GM21737 (cell line): ENCODE measurements around the gene TELO2.

ENCODE experiments used
- ATAC-seq: cut with Tn5 transposase; IDR thresholded peaks from one replicate; pipeline ENCODE4 v1.9.1; 2021; ENCODE audit warnings: mild to moderate bottlenecking, moderate library complexity; ENCODE audit not compliant: unreplicated experiment

Gene TELO2

DNA sequence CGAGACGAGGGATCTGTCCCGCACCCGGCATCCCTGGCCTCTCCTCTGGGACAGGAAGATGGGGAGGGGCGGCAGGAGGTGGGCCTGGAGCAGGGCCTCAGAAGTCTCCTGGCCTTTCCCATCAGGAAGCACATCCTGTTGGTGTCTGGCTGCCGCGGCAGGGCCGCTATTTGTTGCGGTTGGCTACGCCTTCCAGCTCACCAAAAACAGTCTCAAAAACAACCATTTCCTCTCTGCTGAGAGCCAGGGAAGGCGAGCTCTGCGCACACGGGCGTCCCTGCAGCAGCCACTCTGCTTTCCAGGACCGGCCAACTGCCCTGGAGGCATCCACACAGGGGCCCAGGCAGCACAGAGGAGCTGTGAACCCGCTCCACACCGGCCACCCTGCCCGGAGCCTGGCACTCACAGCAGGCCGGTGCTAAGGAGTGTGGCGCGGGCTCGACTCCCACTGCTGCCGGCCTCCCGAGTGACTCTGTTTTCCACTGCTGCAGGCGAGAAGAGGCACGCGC lies 40.3 kb downstream of the TELO2 start, which contains the start of gene TMEM204:
Gene TMEM204, plus strand, starts transcription at position 224 of the 509 bp plus-strand sequence. CDS start 610 bp downstream, outside the sequence.
- no peak for ATAC-seq

DNA sequence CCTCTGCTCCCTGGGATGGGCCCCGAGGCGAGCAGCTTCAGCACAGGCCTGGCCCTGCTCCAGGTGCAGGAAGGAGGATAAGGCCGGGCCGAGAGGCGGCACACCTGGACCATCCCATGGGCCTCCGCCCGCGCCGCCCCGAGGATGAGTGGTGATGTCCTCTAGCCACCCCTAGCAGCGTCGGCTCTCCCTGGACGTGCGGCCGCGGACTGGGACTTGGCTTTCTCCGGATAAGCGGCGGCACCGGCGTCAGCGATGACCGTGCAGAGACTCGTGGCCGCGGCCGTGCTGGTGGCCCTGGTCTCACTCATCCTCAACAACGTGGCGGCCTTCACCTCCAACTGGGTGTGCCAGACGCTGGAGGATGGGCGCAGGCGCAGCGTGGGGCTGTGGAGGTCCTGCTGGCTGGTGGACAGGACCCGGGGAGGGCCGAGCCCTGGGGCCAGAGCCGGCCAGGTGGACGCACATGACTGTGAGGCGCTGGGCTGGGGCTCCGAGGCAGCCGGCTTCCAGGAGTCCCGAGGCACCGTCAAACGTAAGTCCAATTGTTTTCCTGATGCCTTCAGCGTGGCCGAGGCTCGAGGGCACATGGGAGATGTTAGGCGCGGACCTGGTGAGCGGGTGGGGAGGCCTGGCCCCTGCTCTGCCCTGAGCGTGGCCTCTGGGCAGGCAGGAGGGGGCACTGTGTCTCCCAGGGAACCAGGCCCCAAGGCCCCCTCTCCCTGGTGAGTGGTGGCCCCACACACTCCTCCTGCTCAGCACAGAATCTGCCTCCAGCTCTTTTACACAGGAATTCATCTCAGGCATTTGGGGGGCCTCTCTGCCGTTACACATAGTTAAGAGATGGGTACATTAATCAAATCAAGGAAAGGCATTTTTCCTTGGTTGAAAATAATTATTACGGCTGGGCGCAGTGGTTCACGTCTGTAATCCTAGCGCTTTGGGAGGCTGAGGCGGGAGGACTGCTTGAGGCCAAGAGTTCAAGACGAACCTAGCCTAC lies 41.2 kb downstream of the TELO2 start:
- no peak for ATAC-seq

- no peak for ATAC-seq
Observed at GRCh38 chr16:1535391-1536291, 42.5 kb downstream of the TELO2 start.

DNA sequence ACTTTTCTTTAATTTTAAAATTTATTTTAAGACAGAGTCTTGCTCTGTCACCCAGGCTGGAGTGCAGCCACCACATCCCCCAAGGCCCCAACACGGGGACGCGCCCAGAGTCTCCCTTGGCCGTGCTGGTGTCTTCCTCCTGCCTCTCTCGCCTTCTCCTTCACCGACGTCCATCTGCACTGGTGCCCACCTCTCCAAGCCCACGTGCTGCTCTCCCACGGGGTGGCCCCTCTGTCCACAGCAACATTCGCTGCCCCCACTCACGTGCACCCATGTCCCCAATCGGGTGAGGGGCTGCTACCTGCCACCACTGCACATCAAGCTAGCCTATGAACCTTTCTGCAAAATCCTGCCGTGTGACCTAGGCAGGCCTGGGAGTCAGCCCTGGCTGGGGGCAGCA lies 43.4 kb downstream of the TELO2 start:
- ATAC-seq = no peak

DNA sequence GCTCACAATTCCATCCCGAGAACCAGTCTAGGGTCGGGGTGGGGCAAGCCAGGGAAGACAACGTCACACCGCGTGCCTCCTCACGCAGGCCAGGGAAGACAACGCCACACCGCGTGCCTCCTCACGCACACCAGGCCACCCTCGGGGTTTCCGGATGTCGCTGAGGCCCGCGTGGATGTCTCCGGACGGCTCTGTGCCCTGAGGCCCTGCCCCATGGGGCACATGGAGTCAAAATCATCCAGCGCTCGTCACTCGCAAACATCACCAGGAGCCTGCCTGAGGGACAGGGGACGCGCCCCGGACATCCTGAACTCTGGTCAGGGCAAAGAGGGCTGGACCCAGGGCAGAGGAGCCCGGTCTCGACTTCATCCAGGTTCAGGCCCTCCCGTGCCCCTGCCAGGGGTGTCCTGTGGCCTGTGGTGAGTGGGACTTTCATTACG lies 44.0 kb downstream of the TELO2 start:
- ATAC-seq = no peak

GRCh38 chr16:1537763-1538289 lies 44.7 kb downstream of the TELO2 start:
- no peak for ATAC-seq

- ATAC-seq = no peak
Observed at GRCh38 chr16:1538804-1539520, 45.8 kb downstream of the TELO2 start.

- ATAC-seq = no peak
Observed at GRCh38 chr16:1539720-1540555, 46.8 kb downstream of the TELO2 start.

GRCh38 chr16:1540556-1540855 lies 47.3 kb downstream of the TELO2 start:
- ATAC-seq = no peak

GRCh38 chr16:1541293-1542165 lies 48.4 kb downstream of the TELO2 start:
- ATAC-seq = no peak

GRCh38 chr16:1542166-1542500 lies 49.0 kb downstream of the TELO2 start:
- ATAC-seq = no peak

DNA sequence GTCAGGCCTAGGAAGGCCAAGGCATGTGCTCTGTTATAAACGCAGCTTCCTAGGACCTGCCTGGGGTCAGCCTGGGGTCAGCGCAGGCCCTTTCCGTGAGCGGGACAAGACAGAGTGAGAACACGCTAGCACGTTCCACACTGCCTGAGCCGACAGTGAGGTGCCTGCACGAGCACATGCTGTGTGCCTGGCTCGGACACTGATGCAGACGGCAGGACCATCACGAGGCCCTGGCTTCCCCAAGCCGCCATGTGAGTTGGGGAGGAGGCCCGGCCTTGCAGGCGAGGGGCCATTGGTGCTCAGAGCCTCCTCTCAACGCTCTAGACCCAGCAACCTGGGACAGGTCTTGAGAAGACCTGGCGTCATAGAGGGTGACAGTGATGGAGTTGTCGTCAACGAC lies 49.4 kb downstream of the TELO2 start:
- ATAC-seq = no peak

DNA sequence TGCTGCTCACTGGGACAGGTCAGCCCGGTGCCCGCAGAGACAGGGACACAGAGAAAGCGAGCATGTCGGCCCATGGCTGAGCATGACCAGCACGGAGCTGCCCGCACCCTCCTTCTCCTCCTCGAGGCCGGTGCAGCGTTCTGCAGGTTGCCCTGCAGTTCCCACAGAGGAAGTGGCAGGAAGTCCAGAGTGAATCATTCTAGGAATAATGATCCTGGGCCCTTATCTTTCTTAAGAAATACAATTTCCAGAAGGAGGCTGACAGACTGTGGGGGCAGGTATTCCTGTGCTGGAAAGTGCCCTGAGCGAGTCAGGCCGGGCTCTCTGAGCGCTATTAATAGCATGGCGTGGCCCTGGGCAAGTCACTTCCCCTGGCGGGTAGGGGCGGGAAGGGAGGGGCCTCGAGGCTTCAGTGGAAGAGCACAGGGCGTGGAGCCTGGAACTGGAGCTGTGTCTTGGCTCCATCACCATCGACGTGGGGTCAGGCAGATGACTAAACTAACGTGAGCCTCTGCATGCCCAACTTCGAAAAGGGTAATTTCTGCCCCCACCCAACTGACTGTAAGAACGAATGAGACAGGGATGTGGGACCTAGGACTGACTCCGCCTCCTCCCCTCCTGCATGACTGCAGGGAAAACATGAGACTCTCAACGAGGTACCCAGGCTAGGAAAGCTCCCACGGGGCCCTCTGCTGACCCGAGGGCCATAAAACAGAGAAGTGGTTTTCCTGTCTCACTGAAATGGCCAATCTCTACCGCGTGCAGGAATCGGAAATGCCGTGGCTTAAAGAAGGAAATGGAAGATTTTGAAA lies 50.1 kb downstream of the TELO2 start:
- ATAC-seq = no peak

DNA sequence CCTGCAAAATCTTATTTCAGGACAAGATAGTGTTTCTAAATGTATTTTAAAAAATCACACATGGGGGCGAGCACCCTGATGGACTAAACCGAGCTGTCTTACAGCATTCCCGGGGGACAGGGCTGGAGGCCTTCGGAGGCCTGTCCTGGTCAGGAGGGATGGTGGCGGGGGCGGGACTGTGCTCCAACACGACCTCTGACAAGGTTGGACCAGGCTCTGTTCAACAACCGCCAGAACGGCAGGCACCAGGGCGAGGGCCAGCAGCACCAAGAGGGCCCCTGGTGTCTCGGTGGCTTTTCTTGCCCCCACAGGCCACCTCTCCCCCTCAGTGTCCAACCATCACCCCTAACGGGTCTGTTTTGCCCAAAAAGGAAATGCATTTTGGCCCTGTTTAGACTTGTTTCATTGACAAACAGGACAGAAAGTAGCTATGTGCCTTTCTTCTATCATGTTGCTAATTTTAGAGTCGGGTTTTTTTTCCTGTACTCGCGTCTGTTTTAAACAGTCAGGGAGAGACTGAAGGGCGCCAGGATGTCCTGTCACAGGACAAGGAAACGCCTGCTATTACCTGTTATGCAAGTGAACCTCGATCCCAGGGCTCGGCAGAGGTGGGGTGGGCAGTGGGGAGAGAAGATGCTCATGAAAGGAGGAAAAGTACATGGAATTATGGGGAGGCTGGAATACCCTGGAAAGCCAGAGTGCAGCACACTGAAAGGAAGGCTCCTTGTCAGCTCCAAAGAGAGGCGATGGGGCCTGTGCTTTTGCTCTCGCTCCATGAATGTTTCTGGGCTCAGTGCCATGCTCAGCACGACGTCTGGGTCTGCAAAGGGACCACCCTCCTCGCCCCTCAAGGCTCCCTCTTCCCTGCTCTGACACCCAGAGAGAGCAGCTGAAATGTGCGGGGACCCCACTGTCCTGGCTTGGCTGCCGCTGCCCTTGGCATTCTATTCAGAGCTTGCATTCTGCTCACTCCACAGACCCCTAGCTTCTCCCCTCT lies 52.2 kb downstream of the TELO2 start:
- no peak for ATAC-seq

GRCh38 chr16:1546430-1546829 lies 53.3 kb downstream of the TELO2 start:
- ATAC-seq = no peak

GRCh38 chr16:1548233-1548632 lies 55.1 kb downstream of the TELO2 start:
- no peak for ATAC-seq

DNA sequence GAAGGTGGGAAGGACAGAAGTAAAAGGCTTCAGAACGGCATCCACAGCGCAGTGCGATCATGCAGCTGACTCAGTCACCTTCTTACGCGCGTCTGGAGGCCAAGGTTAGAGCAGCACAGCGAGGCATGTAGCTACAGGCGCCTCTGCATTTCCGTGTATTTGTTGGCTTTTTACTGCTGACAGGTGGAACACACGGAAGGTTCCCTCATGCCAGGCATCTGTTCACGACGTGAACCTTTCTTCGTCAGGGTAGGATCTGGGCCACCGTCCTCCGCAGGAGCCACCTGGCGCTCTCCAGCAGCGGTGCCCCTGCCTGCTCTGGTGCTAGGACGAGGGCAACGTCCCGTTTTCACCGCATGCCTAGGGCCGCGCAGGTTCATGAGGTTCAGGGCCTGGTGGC lies 55.6 kb downstream of the TELO2 start:
- no peak for ATAC-seq
